Dedifferentiated amniotic fluid mesenchymal stem cell (primary cell): Measurements from ENCODE around the gene AFF4.
A peak's percentile ranks its signal among the peaks of the same experiment; 100 is the strongest.
"Not testable (repeated sequence)": the region's sequence is repeated elsewhere in the genome, so short reads cannot be mapped to it uniquely, and the experiment has no call there.

Experiments used
- DNase-seq: peaks from one replicate; pipeline ENCODE4 v3.0.0-alpha.2; 2016; ENCODE audit errors: extremely low spot score

The AFF4 gene

GRCh38 chr5:132963171-132964104 lies at the start of gene AFF4:
Gene AFF4 (minus strand): TSS chr5:132963634. CDS start chr5:132937189, 26,445 bp downstream.
- DNase-seq: peak; percentile 95

GRCh38 chr5:133008455-133008854 lies 45.0 kb upstream of the AFF4 start:
- DNase-seq: not testable (repeated sequence)

- no peak for DNase-seq
Observed at GRCh38 chr5:133006653-133007052, 43.2 kb upstream of the AFF4 start.

- DNase-seq: peak; percentile 57
Observed at GRCh38 chr5:132999246-132999645, 35.8 kb upstream of the AFF4 start.

- DNase-seq: no peak
Observed at GRCh38 chr5:132998556-132998955, 35.1 kb upstream of the AFF4 start.

GRCh38 chr5:132996307-132996706 lies 32.9 kb upstream of the AFF4 start:
- no peak for DNase-seq

- DNase-seq: no peak
Observed at GRCh38 chr5:132987531-132988408, 24.3 kb upstream of the AFF4 start.

- DNase-seq: not testable (repeated sequence)
Observed at GRCh38 chr5:132982971-132983370, 19.5 kb upstream of the AFF4 start.

GRCh38 chr5:132981288-132981687 lies 17.9 kb upstream of the AFF4 start:
- DNase-seq: no peak

GRCh38 chr5:132979976-132980375 lies 16.5 kb upstream of the AFF4 start:
- no peak for DNase-seq

- no peak for DNase-seq
Observed at GRCh38 chr5:132979367-132979940, 16.0 kb upstream of the AFF4 start.

- DNase-seq: no peak
Observed at GRCh38 chr5:132976852-132977251, 13.4 kb upstream of the AFF4 start.

GRCh38 chr5:132972436-132972828 lies 9.0 kb upstream of the AFF4 start:
- DNase-seq: not testable (repeated sequence)

- DNase-seq: no peak
Observed at GRCh38 chr5:132971483-132972435, 8.3 kb upstream of the AFF4 start.

GRCh38 chr5:132965120-132965519 lies 1.7 kb upstream of the AFF4 start:
- no peak for DNase-seq

- DNase-seq: peak; percentile 73
Observed at GRCh38 chr5:132962429-132963021, 909 bp downstream of the AFF4 start.

- peak; percentile 20 for DNase-seq
Observed at GRCh38 chr5:132961887-132962286, 1.5 kb downstream of the AFF4 start.

- DNase-seq: not testable (repeated sequence)
Observed at GRCh38 chr5:132961123-132961815, 2.2 kb downstream of the AFF4 start.

- not testable (repeated sequence) for DNase-seq
Observed at GRCh38 chr5:132956166-132956799, 7.2 kb downstream of the AFF4 start.
